ENCODE results near the gene VEPH1. TPM values are rescaled to one million over a fixed set of nuclear protein-coding genes. Genes with fewer than 3 reads are reported as not detected.
"Not testable (repeated sequence)": the region's sequence is repeated elsewhere in the genome, so short reads cannot be mapped to it uniquely, and the experiment has no call there.

VEPH1 gene
- total RNA-seq, 6 experiments from 2014 or later, result 0.51 to 1.4 (median 0.93) TPM

DNA sequence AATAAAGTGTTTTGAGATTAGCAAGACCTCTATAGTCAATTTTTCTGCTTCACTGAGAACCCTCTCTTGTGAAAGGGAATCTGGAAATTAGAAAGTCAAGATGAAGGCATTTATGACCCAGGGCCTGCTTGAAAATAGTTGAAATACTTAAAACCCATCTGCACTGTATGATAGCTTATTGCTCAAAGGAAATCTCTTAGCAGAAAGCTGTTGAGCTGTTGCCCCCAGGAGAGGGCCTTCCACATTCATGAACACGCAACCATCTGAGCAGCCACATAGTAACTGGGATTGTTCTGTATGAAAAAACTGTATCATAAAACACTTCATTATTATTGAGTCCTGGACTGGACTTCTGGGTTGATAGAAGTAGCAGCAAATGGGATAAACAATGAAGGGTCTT lies 173.0 kb downstream of the VEPH1 start:
- Histone ChIP-seq H3K27me3 (no peaks in the 10 kb centered on the region), H3K4me3 (no peak overlapping the region), H3K4me1 (no peaks in the 10 kb centered on the region), H3K27ac (no peak overlapping the region), H3K9me3 (no peaks in the 10 kb centered on the region), H3K36me3 (no peaks in the 10 kb centered on the region)
- ATAC-seq (no peak), DNase-seq (no peak)
- TF ChIP-seq, protein P1, sequence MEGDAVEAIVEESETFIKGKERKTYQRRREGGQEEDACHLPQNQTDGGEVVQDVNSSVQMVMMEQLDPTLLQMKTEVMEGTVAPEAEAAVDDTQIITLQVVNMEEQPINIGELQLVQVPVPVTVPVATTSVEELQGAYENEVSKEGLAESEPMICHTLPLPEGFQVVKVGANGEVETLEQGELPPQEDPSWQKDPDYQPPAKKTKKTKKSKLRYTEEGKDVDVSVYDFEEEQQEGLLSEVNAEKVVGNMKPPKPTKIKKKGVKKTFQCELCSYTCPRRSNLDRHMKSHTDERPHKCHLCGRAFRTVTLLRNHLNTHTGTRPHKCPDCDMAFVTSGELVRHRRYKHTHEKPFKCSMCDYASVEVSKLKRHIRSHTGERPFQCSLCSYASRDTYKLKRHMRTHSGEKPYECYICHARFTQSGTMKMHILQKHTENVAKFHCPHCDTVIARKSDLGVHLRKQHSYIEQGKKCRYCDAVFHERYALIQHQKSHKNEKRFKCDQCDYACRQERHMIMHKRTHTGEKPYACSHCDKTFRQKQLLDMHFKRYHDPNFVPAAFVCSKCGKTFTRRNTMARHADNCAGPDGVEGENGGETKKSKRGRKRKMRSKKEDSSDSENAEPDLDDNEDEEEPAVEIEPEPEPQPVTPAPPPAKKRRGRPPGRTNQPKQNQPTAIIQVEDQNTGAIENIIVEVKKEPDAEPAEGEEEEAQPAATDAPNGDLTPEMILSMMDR (IDR thresholded peaks at IDR 0.05), result no peak
- no peak for TF ChIP-seq POLR2A (IDR thresholded peaks at IDR 0.05)
- intact Hi-C loops (cut with DNase I), result no loop called here
- 100% methylated on average over 1 of the region's 1 CpG for WGBS (ENCODE audit: insufficient coverage, low coverage, low lambda C conversion rate, missing lambda C conversion rate)

DNA sequence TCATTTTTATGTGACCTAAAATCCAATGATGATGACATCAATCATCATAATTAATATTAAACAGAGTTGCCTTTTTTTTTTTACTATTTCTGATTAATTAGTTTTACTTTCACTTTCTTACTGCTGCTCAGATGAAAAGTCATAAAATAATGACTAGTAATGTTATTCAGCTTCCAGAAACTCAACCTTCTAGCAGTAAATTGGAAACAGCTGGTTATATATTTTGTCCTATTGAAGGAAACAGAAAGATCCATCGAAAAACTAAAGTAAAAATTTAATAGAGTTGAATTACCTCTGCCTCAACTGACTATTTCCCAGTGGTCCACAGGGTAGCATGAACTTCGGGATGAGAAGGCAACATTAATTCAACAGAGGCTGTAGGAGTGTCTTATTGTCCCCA lies 173.7 kb downstream of the VEPH1 start:
- Histone ChIP-seq H3K36me3 (no peaks in the 10 kb centered on the region), H3K9me3 (no peaks in the 10 kb centered on the region), H3K27me3 (no peaks in the 10 kb centered on the region), H3K27ac (no peak overlapping the region), H3K4me3 (no peak overlapping the region), H3K4me1 (no peaks in the 10 kb centered on the region)
- WGBS (ENCODE audit: insufficient coverage, low coverage, low lambda C conversion rate, missing lambda C conversion rate), result 67% methylated on average over 2 of the region's 2 CpGs
- ATAC-seq (no peak), DNase-seq (no peak)
- TF ChIP-seq, protein P1 (IDR thresholded peaks at IDR 0.05), result no peak
- no peak for TF ChIP-seq POLR2A (IDR thresholded peaks at IDR 0.05)
- intact Hi-C loops (cut with DNase I), result no loop called here

DNA sequence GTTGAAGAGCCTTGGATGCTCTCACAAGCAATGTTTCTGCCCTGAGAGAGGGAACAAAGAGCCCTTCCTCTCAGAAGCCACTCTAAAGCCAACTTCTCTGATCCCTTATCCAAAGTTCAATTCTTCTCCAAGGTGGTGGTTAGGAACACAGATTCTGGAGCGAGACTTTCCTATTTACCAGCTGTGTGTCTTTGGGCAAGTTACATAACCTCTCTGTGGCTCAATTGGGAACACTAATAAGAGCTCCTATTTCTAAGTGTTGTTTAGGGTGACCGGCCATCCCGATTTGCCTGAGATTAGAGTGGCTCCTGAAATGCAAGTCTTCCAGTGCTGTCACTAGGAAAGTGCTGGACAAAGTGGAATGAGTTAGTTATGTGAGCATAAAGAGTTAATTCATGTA lies 175.4 kb downstream of the VEPH1 start:
- no peak for TF ChIP-seq POLR2A (IDR thresholded peaks at IDR 0.05)
- TF ChIP-seq, protein P1 (IDR thresholded peaks at IDR 0.05), result no peak
- no peaks in the 10 kb centered on the region for H3K27me3 ChIP-seq
- WGBS (ENCODE audit: insufficient coverage, low coverage, low lambda C conversion rate, missing lambda C conversion rate), result 76% methylated on average over 3 of the region's 3 CpGs
- ATAC-seq (no peak), DNase-seq (no peak)
- H3K27ac ChIP-seq, result no peak overlapping the region
- H3K36me3 ChIP-seq, result no peaks in the 10 kb centered on the region
- intact Hi-C loops (cut with DNase I), result no loop called here
- H3K4me3 ChIP-seq, result no peak overlapping the region
- no peaks in the 10 kb centered on the region for H3K4me1 ChIP-seq
- no peaks in the 10 kb centered on the region for H3K9me3 ChIP-seq

DNA sequence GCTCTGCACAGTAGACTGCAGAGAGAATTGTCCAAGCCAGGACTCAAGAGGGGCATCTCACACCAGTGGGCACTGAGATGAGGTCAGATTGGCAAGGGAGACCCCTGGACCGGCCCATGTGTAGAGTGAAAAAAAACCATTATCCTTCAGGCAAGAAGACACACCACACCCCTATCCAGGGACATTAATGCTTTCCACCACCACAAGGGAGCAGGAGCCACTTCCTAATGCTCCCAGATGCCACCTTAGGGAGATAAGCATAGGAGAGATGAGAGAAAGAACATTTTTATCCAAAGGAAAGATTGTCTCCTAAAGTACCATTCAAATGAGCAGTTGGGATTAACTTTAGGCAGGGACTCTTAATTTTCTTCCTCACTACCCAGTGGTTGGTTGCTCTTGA lies 176.2 kb downstream of the VEPH1 start:
- H3K4me1 ChIP-seq, result no peaks in the 10 kb centered on the region
- intact Hi-C loops (cut with DNase I), result no loop called here

DNA sequence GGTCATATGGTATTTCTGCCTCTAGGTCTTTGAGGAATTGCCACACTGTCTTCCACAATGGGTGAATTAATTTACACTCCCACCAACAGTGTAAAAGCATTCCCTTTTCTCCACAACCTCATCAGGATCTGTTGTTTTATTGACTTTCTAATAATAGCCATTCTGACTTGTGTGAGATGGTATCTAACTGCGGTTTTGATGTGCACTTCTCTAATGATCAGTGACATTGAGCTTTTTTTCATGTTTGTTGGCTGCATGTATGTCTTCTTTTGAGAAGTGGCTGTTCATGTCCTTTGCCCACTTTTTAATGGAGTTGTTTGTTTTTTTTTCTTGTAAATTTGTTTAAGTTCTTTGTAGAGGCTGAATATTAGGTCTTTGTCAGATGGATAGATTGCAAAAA lies 178.3 kb downstream of the VEPH1 start:
- WGBS (ENCODE audit: insufficient coverage, low coverage, low lambda C conversion rate, missing lambda C conversion rate), result 83% methylated on average over 1 of the region's 1 CpG
- H3K27me3 ChIP-seq; H3K27ac ChIP-seq; intact Hi-C loops (cut with DNase I); DNase-seq; ATAC-seq; H3K4me3 ChIP-seq; H3K4me1 ChIP-seq; H3K36me3 ChIP-seq; H3K9me3 ChIP-seq: not testable (repeated sequence)

More for the DNA sequence above, 176.2 kb downstream of the VEPH1 start:
- no peaks in the 10 kb centered on the region for H3K27me3 ChIP-seq
- DNase-seq, result no peak
- no CpG with 5 or more reads among the region's 1 CpG for WGBS (ENCODE audit: insufficient coverage, low coverage, low lambda C conversion rate, missing lambda C conversion rate)
- ATAC-seq, result no peak
- H3K36me3 ChIP-seq, result no peaks in the 10 kb centered on the region
- no peak for TF ChIP-seq POLR2A (IDR thresholded peaks at IDR 0.05)
- no peak overlapping the region for H3K27ac ChIP-seq
- no peak overlapping the region for H3K4me3 ChIP-seq
- no peaks in the 10 kb centered on the region for H3K9me3 ChIP-seq

DNA sequence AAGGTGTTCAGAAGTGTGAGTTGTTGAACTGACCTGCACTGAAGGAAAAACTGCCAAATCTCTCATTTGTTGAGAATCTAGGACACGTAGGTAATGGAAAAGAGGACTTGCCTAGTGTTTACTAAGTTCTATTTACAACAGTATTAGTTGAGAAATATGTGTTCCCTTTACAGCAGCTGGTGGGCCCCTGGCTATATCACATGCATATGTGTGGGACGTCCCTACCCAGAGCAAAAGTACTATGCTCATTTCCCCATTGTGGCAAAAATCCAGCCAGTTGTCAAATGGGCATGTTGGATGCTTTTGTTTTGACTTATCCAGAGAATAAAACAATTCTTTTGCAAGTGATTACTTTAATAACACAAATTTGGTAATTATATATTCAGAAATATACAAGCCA lies 179.9 kb downstream of the VEPH1 start:
- no peaks in the 10 kb centered on the region for H3K27me3 ChIP-seq
- 52% methylated on average over 2 of the region's 2 CpGs for WGBS (ENCODE audit: insufficient coverage, low coverage, low lambda C conversion rate, missing lambda C conversion rate)
- DNase-seq (no peak), ATAC-seq (no peak)
- intact Hi-C loops (cut with DNase I), result no loop called here
- no peak overlapping the region for H3K4me3 ChIP-seq
- no peak overlapping the region for H3K27ac ChIP-seq
- no peak for TF ChIP-seq POLR2A (IDR thresholded peaks at IDR 0.05)
- TF ChIP-seq, protein P1 (IDR thresholded peaks at IDR 0.05), result no peak
- H3K4me1 ChIP-seq, result no peaks in the 10 kb centered on the region
- no peaks in the 10 kb centered on the region for H3K36me3 ChIP-seq
- no peaks in the 10 kb centered on the region for H3K9me3 ChIP-seq
